NCI-H524 (cell line): ENCODE results near the gene SURF6.
A peak's percentile ranks its signal among the peaks of the same experiment; 100 is the strongest.
"Not testable (repeated sequence)": the region's sequence is repeated elsewhere in the genome, so short reads cannot be mapped to it uniquely, and the experiment has no call there.

Experiments
- DNase-seq, 2 experiments: peaks; one replicate each; lab custom pipeline; 2025; lab: John Stamatoyannopoulos, UW

The SURF6 gene

DNA sequence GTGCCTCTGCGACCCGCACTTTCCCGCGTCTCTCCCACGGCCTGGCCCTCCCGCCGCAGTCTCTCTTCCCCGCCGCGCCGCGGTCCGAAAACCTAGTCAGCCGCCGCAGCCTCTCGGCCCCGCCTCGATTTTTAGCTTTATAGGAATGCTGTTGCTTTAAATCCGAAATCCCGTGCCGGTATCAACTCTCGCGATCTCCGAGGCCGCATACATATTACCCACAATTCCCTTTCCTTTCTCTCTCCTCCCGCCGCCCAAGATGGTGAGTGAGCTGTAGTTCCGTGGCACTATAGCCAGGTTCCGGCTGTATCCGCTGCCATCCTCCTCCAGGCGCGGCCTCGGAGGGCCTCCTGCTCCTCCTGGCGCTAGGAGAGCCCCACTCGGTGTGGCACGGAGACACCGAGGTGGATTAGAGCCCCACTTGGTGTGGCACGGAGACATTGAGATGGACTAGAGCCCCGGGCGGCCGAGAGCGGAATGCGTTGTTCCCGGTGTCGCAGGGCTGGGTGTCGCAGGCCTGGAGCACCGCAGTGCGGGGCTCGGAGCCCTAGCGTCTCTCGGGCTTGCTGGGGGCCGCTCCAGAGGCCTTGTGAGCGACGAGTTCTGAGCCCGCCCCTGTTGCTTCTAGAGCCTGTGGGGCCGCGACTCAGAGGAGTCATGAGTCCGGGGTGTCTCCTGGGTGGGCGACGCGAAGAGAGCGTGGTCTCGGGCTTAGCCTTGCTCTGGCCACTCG lies 12.2 kb upstream of the SURF6 start, which contains the start of the genes MED22 and RPL7A:
Gene MED22 (minus strand): TSS at position 147 of the 733 bp plus-strand sequence. CDS start 1,469 bp downstream, outside the sequence.
Gene RPL7A (plus strand): TSS at position 234 of the 733 bp plus-strand sequence. CDS start 26 bp downstream, at position 260.
- peak; percentile 91 to 96 for DNase-seq

DNA sequence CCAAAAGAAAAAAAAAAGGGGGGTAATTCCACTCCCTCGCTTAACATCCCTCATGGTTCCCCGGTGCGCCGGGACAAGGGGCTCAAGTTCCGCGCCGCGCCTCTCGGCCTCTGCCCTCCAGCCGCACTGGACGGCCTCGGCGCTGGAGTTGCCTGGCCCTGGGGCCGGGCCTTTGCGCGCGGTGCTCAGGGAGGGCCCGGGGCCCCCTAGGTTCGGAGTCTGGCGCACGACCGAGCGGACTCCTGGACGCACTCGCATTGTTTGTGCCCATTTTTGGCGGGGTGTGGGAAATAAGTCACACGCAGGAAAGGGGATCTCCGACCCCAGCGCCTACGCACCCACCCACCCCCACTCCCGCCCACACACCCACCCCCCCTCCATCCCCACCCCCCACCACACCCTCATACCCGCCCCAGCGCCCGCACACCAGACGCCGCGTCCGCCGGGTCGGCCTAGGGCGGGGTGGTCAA lies 11.6 kb upstream of the SURF6 start:
- DNase-seq: peak in 1 of 2 experiments; percentile 45

DNA sequence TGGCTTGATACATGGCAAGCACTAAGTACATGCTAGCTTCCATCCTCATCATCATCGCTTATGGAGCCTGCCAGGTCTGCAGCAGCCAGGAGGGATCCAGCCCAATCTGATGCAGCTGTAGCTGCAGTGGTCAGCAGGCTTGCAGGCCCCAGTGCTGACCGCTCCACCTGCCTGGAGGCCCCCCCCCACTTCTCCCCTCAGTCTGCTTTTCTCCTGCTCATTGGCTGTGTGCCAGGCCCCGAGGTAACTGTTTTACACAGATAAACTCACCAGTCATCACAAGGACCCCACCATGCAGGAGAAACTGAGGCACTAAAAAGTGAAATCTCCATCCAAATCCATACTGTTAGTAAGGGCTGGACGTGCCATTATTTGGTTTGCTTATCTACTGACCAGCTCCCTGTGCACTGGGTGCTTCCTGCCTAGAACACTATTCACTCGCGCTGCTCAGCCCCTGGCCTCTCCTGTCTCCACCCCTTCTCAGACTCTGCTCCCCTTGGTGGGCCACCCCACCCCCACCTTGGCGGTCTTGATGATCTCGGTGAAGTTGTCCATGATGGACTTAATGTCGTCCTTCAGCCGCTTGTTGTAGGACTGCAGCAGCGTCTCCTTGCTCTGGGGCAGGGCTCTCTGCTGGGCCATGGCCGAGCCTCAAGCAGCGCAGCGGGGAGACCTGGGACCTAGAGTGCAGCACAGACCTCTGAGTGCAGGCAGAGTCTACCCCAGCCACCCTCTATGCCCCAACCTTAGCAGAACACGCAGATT lies 10.2 kb upstream of the SURF6 start:
- DNase-seq: no peak

DNA sequence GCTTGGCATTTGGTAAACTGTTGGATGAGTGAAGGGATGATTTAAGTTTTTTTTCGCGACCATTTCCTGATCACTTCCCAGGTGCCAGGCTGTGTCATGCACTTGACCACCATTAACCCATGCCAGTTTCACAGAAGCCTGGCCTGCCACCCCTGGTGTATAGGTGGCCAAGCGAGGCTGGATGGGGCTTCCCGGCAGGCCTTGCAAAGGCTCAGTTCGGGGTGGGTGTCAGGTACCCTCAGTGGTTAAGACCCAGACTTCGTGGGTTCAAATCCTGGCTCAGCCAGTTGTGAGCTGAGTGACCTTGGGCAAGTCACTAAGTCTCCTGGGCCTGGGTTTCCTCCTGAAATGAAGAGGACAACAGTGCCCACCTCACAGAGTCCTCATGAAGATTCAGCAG lies 9.6 kb upstream of the SURF6 start:
- DNase-seq: no peak

DNA sequence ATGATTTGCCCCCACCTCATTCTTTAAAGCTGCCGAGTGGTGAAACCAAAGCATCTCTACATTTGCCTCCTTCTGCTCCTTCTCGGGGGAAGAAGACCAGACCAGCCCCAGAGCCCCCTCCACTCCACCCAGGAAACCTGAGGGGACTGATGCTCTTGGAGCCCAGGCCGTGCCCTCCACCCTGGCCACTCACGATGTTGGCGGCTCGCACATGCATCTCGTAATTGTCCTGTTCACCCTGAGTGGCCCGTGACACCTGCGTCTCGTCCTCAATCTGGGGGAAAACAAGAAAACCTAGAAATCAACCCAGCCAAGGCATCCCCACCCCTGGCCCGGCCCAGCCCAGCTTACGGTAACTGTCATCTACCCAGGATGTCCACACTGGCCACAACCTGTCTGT lies 9.0 kb upstream of the SURF6 start:
- DNase-seq: no peak

DNA sequence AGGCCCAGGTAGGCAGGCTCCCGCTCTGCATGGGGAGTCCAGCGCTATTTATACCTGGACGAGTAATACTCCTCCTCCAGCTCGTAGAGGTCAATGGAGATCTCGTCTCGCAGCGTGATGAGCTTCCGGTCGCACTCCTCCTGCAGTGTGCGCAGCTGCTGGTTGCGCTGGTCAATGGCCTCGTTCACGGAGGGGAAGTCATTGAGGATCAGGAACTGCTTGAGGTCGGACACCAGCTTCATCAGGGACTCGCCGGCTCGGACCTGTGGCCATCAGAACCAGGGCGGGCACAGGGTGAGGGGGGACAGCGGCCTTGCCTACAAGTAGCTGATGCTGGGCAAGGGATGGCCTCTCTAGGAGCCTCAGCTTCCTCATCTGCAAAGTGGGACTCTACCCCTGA lies 8.1 kb upstream of the SURF6 start:
- no peak for DNase-seq

DNA sequence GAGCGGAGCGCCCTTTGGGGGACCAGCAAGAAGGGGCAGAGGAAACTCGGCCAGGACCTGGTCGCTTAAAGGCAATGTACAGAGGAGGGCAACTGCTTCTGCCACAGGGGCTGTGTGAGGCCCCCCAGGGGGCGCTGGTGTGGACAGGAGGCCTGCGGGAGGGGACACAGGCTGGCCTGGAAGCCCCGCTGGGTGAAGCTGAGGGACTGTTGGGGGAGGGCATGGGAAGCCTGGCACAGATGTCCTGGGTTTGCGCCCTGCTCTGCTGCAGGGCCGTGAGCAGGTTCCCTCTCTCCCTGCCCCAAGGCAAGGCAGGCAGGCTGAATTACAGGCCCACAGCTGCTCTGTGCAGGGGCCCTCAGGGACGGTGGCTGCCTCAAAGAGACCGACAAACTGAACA lies 6.6 kb upstream of the SURF6 start:
- DNase-seq: peak; percentile 38 to 69

DNA sequence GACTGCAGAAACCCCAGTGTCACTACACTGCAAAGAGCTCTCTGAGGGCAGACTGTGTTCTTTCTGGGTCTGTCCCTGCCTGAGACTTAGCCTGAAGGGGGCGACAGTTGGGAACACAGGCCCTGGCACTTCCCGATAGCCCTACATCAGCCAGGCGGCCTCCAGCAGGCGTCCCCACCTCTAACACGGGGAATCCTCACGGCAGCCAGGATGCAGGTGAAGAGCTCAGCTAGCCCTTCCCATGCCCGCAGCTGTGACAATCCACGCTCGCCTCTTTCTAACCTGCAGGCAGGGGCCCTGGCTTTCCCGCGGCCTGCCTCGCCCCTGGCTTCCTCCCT lies 6.0 kb upstream of the SURF6 start:
- DNase-seq: peak in 1 of 2 experiments; percentile 19

DNA sequence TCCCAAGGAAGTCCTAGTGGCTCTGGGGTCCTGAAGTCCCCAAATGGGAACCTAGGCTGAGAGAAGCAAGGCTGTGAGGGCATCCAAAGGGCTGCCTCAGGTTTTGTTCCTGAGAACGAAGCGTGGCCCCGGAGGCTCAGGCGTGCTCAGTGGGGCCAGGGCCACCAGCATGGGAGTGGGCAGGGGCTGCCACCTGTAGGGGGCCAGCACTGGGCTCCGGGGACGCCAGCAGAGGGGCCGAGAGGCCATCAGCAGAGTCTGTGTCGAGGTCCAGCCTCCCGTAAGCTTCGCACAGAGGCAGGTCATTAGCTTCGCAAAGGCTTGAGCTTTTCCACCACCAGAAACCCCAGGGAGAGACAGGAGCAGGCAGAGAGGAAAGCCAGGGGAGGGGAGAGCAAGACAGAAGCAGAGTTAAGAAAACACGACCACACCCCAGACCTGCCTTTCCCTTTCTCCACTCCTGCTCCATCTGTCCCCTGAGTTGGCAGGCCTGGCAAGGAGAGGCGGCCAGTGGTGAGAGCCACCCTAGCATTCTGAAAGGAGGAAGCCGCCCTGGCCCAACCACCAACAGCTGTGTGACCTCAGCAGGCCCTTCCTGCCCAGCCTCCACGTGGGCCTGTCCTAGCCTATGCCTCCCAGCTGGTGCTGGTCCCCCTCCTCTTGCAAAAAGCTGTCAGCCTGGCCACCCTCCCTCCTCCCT lies 5.5 kb upstream of the SURF6 start:
- DNase-seq: no peak

DNA sequence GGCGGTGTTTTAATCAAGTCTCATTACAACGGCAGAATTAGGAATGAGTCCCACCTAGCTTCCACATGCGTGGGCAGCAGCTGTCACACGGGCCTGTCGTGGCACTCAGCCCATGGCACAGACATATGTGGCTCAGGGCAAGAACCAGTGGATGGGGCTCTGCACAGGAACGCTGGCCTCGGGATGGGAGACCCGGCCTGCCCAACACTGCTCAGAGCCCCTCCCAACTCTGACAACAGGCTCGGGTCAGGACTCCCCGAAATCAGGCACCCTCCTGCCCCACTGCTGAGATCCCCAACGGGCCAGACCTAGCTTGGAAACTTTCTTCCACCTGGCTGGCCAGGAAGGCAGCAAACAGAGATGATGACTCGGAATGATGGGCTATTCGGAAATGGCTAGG lies 4.9 kb upstream of the SURF6 start:
- DNase-seq: no peak

DNA sequence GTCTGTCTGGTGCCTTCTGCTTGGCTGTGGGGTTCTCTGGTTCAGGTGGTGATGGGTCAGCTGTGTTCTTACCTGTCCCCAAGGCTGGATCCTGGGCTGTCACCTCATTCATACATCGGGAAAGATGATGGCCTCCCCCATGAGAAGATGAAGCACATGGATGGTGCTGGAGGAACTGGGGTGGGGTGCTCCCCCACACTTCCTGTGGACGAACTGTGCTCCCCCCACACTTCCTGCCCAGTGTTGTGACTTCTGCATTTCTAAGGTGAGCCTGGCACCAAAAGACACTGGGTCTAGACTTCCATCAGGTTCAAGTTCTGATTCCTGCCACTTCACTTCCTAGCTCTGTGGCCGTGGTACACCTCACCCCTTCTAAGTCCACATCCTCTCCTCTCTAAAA lies 4.3 kb upstream of the SURF6 start:
- DNase-seq: no peak

DNA sequence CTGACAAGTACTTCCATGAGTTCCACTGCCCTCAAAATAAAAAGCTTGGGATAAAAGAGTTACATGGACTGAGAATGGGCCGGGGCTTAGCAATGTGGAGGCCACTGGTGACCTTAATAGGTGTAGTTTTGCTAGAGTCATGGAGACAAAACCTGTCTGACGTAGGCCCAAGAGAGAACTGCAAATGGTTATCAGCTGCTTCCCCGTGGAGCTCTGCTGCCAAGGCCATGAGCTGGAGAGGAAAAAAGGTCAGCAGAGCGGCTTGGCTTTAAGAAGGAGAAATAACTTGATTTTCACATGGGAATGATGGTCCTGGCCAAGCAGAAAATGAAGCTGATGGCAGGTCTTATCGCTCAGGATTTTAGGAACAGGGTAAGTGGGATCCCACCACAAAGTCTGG lies 3.7 kb upstream of the SURF6 start:
- no peak for DNase-seq

DNA sequence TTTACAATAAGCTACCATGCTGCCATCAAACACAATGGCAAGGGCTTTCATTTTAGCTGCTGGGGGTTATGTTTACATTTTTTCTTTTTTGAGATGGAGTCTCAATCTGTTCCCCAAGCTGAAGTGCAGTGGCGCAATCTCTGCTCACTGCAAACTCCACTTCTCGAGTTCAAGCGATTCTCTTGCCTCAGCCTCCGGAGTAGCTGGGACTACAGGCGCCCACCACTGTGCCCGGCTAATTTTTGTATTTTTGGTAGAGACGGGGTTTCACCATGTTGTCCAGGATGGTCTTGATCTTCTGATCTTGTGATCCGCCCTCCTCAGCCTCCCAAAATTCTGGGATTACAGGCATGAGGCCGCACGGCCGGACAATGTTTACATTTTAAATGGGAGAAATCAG lies 1.1 kb downstream of the SURF6 start:
- DNase-seq: not testable (repeated sequence)

DNA sequence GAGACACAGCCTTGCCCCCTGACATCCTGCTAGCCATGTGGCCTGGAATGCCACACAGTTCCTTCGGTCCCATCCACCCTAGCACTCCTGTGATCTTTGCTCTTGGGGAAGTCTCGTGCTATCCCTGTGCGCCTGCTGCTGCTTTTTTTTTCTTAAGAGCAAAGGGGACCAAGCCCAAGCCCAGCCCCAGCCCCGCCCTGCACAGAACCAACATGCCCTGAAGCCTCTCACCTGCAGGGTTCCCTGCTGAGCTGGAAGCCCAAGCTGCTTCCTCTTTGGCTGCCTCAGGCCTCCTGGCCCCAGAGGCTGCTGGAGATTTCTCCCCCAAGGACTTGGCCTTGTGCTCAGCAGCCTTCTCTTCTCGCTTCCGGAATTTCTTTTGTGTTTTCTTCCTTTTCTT lies 1.8 kb downstream of the SURF6 start:
- DNase-seq: no peak

DNA sequence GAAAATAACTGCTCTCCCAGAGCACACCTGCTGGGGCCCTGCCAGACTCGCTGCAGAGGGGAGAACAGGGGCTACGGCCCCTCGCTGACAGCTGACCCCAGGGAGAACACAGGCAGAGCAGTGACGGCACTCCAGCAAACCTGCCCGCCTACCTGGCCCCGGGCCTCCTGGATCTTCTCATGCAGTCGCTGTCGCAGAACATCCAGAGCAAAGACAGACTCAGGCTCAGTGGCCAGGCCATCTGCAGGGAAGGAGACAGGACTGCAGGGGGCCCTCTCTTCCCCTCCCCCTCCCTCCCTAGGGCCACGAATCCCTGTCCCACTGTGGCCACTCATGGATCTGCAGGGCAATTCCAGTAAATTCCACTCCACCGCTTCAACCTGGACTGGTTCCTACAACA lies 2.4 kb downstream of the SURF6 start:
- DNase-seq: no peak

DNA sequence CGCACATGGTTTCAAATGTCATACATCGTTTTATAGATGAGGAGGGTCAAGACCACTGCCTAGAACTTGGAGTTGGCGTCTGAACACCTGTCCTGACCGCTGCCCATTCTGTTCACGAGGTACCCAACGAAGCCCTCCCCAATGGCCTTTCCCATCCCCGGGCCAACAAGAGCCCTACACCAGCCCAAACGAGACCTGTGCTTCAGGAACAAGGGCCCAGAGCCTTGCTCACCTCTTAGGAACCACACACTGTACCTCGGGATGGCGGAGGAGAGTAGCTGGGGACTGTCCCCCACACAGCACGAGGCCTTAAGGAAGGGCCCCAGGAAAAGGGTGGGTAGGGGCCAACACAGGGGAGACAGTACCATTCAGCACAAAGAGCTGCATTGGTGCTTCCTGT lies 3.0 kb downstream of the SURF6 start:
- no peak for DNase-seq

DNA sequence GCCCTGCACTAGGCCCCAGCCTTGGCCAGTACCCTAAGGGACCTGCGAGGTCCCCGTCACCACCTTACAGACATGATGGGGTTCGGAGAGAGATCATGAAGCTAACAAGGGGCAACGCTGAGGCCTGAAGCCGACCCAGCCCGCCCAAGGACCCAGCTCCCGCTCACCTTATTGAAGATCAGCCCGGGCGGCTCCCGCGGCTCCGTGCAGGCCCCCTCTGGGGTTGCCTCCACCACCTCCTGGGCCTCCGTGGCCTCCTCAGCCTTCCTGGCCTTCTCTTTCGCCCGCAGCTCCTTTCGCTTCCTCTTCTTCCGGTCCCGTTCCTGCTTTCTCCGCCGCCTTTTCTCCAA lies 3.6 kb downstream of the SURF6 start:
- no peak for DNase-seq

DNA sequence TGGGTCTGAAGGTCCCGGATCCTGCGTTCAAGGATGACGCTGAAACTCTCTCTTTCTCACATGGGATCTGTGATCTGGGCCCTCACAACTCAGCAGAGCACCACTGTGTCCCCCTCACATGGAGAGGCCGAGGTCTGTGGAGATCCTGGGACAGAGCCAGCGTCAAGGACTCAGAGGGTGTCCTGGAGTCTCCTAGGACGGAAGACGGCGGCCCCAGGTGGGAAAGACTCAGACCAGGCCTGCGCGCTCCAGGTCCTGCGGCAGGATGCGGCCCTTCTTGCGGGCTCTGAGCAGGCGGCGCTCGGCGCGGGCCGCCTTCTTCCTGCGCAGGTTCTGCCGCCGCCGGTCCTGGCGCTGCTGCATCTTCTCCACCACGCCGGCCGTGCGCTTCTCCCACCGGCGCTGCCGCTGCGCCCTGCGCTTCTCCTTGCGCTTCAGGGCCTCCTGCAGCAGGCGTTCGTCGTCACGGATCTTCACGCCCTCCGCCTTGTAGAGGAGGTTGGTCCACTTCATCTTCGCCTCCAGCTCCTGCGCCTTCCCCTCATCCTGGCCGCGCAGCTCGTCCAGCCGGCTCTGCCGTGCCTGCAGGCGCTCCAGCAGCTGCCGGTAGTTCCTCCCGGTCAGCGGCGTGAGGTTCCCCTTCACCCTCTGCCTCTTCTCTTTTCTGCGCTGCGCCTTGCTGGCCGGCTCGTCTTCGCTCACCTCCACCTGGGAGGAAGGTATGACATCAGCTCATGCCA lies 4.2 kb downstream of the SURF6 start:
- no peak for DNase-seq

DNA sequence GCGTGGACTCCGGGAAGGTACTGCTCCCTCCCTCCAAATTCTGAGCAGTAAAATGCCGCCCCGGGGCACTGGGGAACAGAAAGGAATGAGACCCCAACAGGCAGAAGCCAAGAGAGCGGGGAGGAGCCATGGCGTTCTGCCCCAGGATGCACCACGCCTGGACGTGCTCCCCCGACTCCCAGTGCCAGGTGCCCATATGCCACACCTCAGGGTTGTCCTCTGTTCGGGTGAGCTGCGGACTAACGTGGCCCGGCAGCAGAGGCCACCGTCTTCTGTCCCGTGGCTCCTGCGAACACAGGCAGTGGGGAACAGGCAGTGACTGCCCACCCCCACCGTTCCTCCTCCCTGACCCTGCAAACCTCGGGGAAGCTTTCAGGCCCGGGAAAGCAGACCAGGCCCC lies 4.8 kb downstream of the SURF6 start:
- no peak for DNase-seq

DNA sequence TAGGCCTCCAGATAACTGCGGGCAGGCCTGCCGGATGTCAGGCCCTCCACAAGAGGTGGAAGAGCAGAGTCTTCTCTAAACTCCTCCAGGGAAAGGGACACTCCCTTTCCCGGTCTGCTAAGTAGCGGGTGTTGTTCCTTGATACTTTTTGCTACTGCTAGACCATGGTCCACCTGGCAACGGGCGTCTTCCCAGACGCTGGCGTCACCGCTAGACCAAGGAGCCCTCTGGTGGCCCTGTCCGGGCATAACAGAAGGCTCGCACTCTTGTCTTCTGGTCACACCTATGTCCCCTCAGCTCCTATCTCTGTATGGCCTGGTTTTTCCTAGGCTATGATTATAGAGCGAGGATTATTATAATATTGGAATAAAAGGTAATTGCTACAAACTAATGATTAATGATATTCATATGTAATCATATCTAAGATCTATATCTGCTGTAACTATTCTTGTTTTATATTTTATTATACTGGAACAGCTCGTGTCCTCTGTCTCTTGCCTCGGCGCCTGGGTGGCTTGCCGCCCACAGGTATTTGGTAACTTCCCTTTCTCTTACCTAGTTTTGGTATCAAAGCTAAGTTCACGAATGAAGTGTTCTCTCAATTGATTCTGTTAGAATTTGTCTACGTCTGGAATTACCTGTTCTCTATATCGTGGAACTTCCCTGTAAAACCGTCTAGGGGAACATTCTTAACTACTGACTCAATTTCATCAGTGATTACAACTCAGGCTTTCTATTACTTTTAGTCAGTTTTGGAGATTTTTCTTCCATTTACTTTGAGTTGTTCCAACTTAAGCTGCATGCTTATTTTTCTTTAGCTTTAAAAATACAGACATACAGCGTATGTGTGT lies 6.5 kb downstream of the SURF6 start:
- DNase-seq: peak in 1 of 2 experiments; percentile 49

DNA sequence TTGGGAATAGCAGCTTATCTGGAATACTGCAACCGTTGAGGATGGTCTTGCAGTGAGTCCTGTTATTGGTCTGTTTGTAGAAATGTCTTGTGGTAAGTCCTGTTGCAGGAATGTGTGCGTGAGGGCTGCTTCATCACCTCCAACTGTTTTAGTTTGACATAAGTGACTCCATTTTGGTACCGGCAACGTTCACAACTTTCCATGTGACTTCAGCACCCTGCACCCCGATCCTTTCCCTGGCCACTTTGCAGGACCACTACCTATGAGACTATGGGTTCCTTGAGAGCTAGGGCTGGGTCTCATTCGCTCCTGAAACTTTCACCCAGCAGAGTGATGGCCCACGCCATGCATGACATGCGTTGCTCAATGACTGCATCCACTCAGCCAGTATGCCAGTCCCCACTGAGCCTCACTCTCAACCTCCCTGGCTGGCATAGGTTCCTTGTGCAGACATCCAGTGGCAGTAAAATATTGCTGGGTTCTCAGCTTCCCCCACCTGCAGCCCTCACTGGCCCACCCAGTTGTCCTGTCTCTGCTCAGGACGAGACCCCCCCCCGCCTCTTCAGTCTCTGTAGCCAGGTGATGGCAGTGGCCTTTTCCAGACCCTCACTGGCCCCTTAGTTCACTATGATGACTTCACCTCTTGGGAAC lies 8.0 kb downstream of the SURF6 start:
- DNase-seq: no peak
